AG04450 (cell line): ENCODE measurements around the gene MCMBP. TPM values are rescaled to one million over a fixed set of nuclear protein-coding genes. Genes with fewer than 3 reads are reported as not detected.

ENCODE experiments used
- CTCF ChIA-PET: fragments of 300-600, 350-600 bp; formaldehyde crosslinking; extraction: SDS; loops from one replicate; lab custom pipeline; 2022; ENCODE audit warnings: antibody characterized with exemption, inconsistent platforms; lab: Charles Lee
- POLR2A ChIA-PET: fragments of 350-600 bp; formaldehyde crosslinking; extraction: SDS; loops from one replicate; lab custom pipeline; 2021; ENCODE audit warnings: antibody characterized with exemption, inconsistent platforms; lab: Yijun Ruan, JAX
- DNase-seq: peaks from one replicate; pipeline ENCODE4 v3.0.0-alpha.2; 2011; ENCODE audit warnings: low read depth, low spot score
- H3K27ac ChIP-seq: one replicate; pipeline ENCODE4 v1.5.1; 2012; ENCODE audit warnings: low read depth, low read length, control low read depth
- H3K27me3 ChIP-seq: one replicate; pipeline ENCODE4 v1.6.0; 2012; ENCODE audit warnings: low read length; ENCODE audit not compliant: control insufficient read depth, insufficient read depth
- H3K4me3 ChIP-seq: 2 replicates; pipeline ENCODE4 v1.5.1; 2011; ENCODE audit warnings: mild to moderate bottlenecking, low read depth, low read length, control low read depth
- H3K9me3 ChIP-seq: 2 replicates; pipeline ENCODE4 v1.5.1; 2012; ENCODE audit warnings: low read length; ENCODE audit not compliant: control insufficient read depth, insufficient read depth
- CTCF ChIP-seq: IDR thresholded peaks from 2 replicates; pipeline ENCODE4 v1.5.1; 2011; ENCODE audit warnings: low read depth, low read length, control low read depth, inconsistent platforms
- polyA plus RNA-seq: library from polyadenylated mRNA; depleted of rRNA; stranded (reverse); fragments of >200 nt; gene quantifications from 2 replicates; pipeline ENCODE4 v1.2.3, GENCODE V29; 2011

MCMBP gene
- polyA plus RNA-seq, 1 experiment, result 61.4 TPM

- TF ChIP-seq CTCF, result no peak
- ChIA-PET CTCF (interaction anchor here (0.6 to 1.9 kb wide), 2 partner anchors 57 to 509 kb away, joined by 4 to 6 read pairs; no protein-coding TSS in a partner anchor), POLR2A (no interaction called here)
- Histone ChIP-seq H3K27me3 (no peaks in the 10 kb centered on the region), H3K9me3 (no peaks in the 10 kb centered on the region), H3K4me3 (no peak overlapping the region), H3K27ac (peak overlapping the region; percentile 25)
- peak; percentile 60 for DNase-seq
These were observed 64.5 kb downstream of the MCMBP start for GRCh38 chr10:119807960-119808697.

GRCh38 chr10:119806334-119807130, 66.1 kb downstream of the MCMBP start:
- TF ChIP-seq CTCF, result no peak
- ChIA-PET CTCF (interaction anchor here (1.3 kb wide), 1 partner anchor 56 kb away, joined by 5 read pairs; no protein-coding TSS in a partner anchor), POLR2A (no interaction called here)
- no peak overlapping the region for H3K27ac ChIP-seq
- H3K27me3 ChIP-seq, result no peaks in the 10 kb centered on the region
- DNase-seq, result no peak
- no peak overlapping the region for H3K4me3 ChIP-seq
- H3K9me3 ChIP-seq, result no peaks in the 10 kb centered on the region

- ChIA-PET POLR2A (no interaction called here), CTCF (interaction anchor here (1.3 kb wide), 1 partner anchor 55 kb away, joined by 5 read pairs; no protein-coding TSS in a partner anchor)
These were observed 66.9 kb downstream of the MCMBP start for GRCh38 chr10:119805702-119806230.

GRCh38 chr10:119803264-119803663, 69.4 kb downstream of the MCMBP start:
- DNase-seq, result no peak
- Histone ChIP-seq H3K27me3 (no peaks in the 10 kb centered on the region), H3K27ac (no peak overlapping the region), H3K9me3 (no peaks in the 10 kb centered on the region), H3K4me3 (no peak overlapping the region)
- no peak for TF ChIP-seq CTCF
- ChIA-PET POLR2A (interaction anchor here (1.0 kb wide), 1 partner anchor 152 kb away, joined by 3 read pairs; the partner anchor contains the start of gene BAG3), CTCF (interaction anchor here (0.7 to 1.7 kb wide), 3 partner anchors 20 to 56 kb away, joined by 3 to 10 read pairs (median 6); no protein-coding TSS in a partner anchor)

More at GRCh38 chr10:119805702-119806230, 66.9 kb downstream of the MCMBP start:
- Histone ChIP-seq H3K27me3 (no peaks in the 10 kb centered on the region), H3K4me3 (no peak overlapping the region), H3K27ac (no peak overlapping the region), H3K9me3 (no peaks in the 10 kb centered on the region)
- TF ChIP-seq CTCF, result no peak
- DNase-seq, result no peak
